PC-3 (cell line): Measurements from ENCODE around the gene ATP1B3. TPM values are rescaled to one million over a fixed set of nuclear protein-coding genes. Genes with fewer than 3 reads are reported as not detected.
"Not testable (repeated sequence)": the region's sequence is repeated elsewhere in the genome, so short reads cannot be mapped to it uniquely, and the experiment has no call there.

Experiments
- ATAC-seq: fragments of 200-7000 bp; cut with Tn5 transposase; 2 replicates; pipeline ENCODE4 v1.9.1; 2020; ENCODE audit warnings: mild to moderate bottlenecking, moderate library complexity
- BruUV-seq: library from RNA; stranded (reverse); fragments of 400-500 nt; replicated peaks from 2 replicates; lab custom pipeline; 2021; lab: Mats Ljungman, UMichigan
- CTCF ChIA-PET: fragments of 300-600 bp; sonication (Branson Sonifier 250); formaldehyde crosslinking; loops from one replicate; lab custom pipeline; 2022; ENCODE audit warnings: antibody characterized with exemption; lab: Charles Lee
- POLR2A ChIA-PET: fragments of 300-600 bp; sonication (Branson Sonifier 250); formaldehyde crosslinking; loops from one replicate; lab custom pipeline; 2022; ENCODE audit warnings: antibody characterized with exemption; ENCODE audit not compliant: unreplicated experiment; lab: Charles Lee
- DNase-seq: peaks from one replicate; pipeline ENCODE4 v3.0.0-alpha.2; 2015
- H2AFZ ChIP-seq: fragments of 300-600 bp; sonication (generic); 2 replicates; pipeline ENCODE4 v1.6.0; 2016; ENCODE audit warnings: antibody characterized with exemption, low read length
- H3F3A ChIP-seq: fragments of 300-600 bp; sonication (generic); one replicate; pipeline ENCODE4 v1.6.0; 2017; ENCODE audit warnings: antibody characterized with exemption, low read length, control low read depth, mild to moderate bottlenecking; ENCODE audit not compliant: unreplicated experiment
- H3K27ac ChIP-seq: fragments of 300-600 bp; sonication (generic); 2 replicates; pipeline ENCODE4 v1.5.1; 2016; ENCODE audit warnings: mild to moderate bottlenecking, low read length
- H3K27me3 ChIP-seq: fragments of 300-600 bp; sonication (generic); 2 replicates; pipeline ENCODE4 v1.6.1; 2016; ENCODE audit warnings: low read length, mixed read lengths
- H3K36me3 ChIP-seq: fragments of 300-600 bp; sonication (generic); 2 replicates; pipeline ENCODE4 v1.6.1; 2016; ENCODE audit warnings: low read depth, mixed run types, low read length, mixed read lengths
- H3K4me1 ChIP-seq: fragments of 300-600 bp; sonication (generic); 2 replicates; pipeline ENCODE4 v1.5.1; 2016; ENCODE audit warnings: low read length; ENCODE audit not compliant: insufficient read depth
- H3K4me2 ChIP-seq: fragments of 300-600 bp; sonication (generic); 2 replicates; pipeline ENCODE4 v1.6.0; 2016; ENCODE audit warnings: low read length
- H3K4me3 ChIP-seq: fragments of 300-600 bp; sonication (generic); 2 replicates; pipeline ENCODE4 v1.5.1; 2016; ENCODE audit warnings: mild to moderate bottlenecking, low read length, mixed read lengths
- H3K79me2 ChIP-seq: fragments of 300-600 bp; sonication (generic); 2 replicates; pipeline ENCODE4 v1.6.1; 2017; ENCODE audit warnings: low read length, mixed read lengths
- H3K9ac ChIP-seq: fragments of 300-600 bp; sonication (generic); 2 replicates; pipeline ENCODE4 v1.6.0; 2016; ENCODE audit warnings: mild to moderate bottlenecking, low read length
- H3K9me2 ChIP-seq: fragments of 300-600 bp; sonication (generic); replicated peaks from 2 replicates; pipeline ENCODE4 v1.6.1; 2016; ENCODE audit warnings: mixed run types, low read length, mixed read lengths
- H3K9me3 ChIP-seq: fragments of 300-600 bp; sonication (generic); 2 replicates; pipeline ENCODE4 v1.6.1; 2016; ENCODE audit warnings: low read length, mixed read lengths
- H4K20me1 ChIP-seq: fragments of 300-600 bp; sonication (generic); 2 replicates; pipeline ENCODE4 v1.6.1; 2016; ENCODE audit warnings: low read length, mixed read lengths
- EZH2 ChIP-seq: fragments of 300-600 bp; sonication (generic); IDR thresholded peaks from one replicate; pipeline ENCODE4 v1.6.1; 2017; ENCODE audit warnings: antibody characterized with exemption, mild to moderate bottlenecking, low read length; ENCODE audit not compliant: unreplicated experiment
- EZH2phosphoT487 ChIP-seq: fragments of 300-600 bp; sonication (generic); IDR thresholded peaks from 2 replicates; pipeline ENCODE4 v1.6.1; 2018; ENCODE audit warnings: mild to moderate bottlenecking, antibody characterized with exemption, low read length, borderline replicate concordance
- intact Hi-C: fragments of 100-400 bp; cut with micrococcal nuclease; formaldehyde crosslinking; loops from 2 replicates; pipeline ENCODE4 v1.9.0; 2023
- total RNA-seq: library from RNA; depleted of rRNA; stranded (reverse); fragments of >200 nt; gene quantifications from 2 replicates; pipeline ENCODE4 v1.2.3, GENCODE V29; 2014; rRNA removed
- TF ChIP-seq, protein P1 (sequence below): fragments of 300-600 bp; sonication (generic); conservative IDR thresholded peaks from 2 replicates; pipeline ENCODE4 v1.5.1; 2017; ENCODE audit warnings: antibody characterized with exemption, low read depth, mild to moderate bottlenecking, low read length

The ATP1B3 gene
- total RNA-seq, 1 experiment from 2014 or later = 20.6 TPM

DNA sequence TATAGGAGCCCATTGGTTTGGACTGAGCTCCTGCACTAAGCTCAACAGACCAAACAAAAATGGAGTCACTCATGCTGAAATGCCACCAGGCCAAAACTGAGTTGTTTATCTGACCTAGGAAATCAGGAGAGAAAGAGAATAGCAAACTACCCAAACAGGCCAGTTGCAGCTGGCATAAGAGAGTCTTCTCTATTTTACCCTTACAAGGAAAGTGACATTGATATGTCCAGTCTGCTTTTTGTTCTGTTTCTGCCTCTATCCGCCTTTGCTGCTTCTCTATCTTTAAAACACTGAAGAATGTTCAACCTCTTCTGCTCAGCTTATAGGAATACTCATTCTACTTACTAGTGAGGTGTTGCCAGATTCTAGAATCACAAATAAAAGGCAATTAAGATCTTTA lies 95.1 kb downstream of the ATP1B3 start:
- Histone ChIP-seq H3K79me2 (no peaks in the 10 kb centered on the region), H3K4me2 (no peak overlapping the region)
- POLR2A ChIA-PET = no interaction called here

DNA sequence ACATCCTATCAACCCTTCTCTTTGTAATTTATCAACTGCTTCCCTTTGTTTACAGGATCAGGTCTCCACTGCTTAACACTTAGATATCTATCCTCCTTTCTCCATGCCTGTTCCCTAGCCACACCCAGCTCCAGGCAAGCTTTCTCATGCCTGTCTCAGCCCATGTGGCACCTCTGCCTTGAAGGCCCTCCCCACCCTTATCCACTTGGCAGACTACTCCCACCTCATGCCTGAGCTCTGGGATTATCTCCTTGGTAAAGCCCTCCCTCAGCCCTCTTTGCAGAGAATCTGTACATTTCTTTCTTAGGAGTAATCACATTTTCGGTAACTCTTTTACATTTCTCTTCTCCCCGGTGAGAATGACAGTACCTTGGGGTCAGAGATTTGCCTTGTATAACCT lies 96.0 kb downstream of the ATP1B3 start:
- ATAC-seq = no peak
- POLR2A ChIA-PET = no interaction called here

More for the DNA sequence above, 95.1 kb downstream of the ATP1B3 start:
- Histone ChIP-seq H3K9me3 (no peaks in the 10 kb centered on the region), H3F3A (no peaks in the 10 kb centered on the region), H3K27ac (no peak overlapping the region), H2AFZ (no peak overlapping the region), H3K4me3 (no peak overlapping the region), H4K20me1 (no peaks in the 10 kb centered on the region), H3K4me1 (no peaks in the 10 kb centered on the region), H3K9ac (no peak overlapping the region), H3K36me3 (no peaks in the 10 kb centered on the region), H3K27me3 (no peaks in the 10 kb centered on the region), H3K9me2 (no peaks in the 10 kb centered on the region)
- no peak for TF ChIP-seq EZH2
- TF ChIP-seq EZH2phosphoT487 = no peak
- TF ChIP-seq, protein P1, sequence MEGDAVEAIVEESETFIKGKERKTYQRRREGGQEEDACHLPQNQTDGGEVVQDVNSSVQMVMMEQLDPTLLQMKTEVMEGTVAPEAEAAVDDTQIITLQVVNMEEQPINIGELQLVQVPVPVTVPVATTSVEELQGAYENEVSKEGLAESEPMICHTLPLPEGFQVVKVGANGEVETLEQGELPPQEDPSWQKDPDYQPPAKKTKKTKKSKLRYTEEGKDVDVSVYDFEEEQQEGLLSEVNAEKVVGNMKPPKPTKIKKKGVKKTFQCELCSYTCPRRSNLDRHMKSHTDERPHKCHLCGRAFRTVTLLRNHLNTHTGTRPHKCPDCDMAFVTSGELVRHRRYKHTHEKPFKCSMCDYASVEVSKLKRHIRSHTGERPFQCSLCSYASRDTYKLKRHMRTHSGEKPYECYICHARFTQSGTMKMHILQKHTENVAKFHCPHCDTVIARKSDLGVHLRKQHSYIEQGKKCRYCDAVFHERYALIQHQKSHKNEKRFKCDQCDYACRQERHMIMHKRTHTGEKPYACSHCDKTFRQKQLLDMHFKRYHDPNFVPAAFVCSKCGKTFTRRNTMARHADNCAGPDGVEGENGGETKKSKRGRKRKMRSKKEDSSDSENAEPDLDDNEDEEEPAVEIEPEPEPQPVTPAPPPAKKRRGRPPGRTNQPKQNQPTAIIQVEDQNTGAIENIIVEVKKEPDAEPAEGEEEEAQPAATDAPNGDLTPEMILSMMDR = no peak
- CTCF ChIA-PET = no interaction called here
- no TSS peak for BruUV-seq
- ATAC-seq (no peak), DNase-seq (no peak)
- intact Hi-C loops = no loop called here

DNA sequence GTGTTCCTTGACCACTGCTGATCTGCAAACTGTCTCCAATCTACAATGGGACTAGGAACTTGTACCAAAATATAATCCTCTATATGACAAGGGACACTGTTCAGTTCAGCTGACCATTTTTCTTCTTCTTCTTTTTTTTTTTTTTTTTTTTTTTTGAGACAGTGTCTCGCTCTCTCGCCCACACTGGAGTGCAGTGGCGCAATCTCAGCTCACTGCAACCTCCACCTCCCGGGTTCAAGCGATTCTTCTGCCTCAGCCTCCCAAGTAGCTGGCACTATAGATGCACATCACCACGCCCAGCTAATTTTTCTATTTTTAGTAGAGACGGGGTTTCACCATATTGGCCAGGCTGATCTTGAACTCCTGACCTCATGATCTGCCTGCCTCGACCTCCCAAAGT lies 98.3 kb downstream of the ATP1B3 start:
- H3F3A ChIP-seq, intact Hi-C loops, H3K9me2 ChIP-seq, H3K36me3 ChIP-seq, BruUV-seq, POLR2A ChIA-PET, ATAC-seq, H3K4me3 ChIP-seq, H3K27ac ChIP-seq, H3K79me2 ChIP-seq, H3K4me2 ChIP-seq, H3K27me3 ChIP-seq, H3K9ac ChIP-seq, H2AFZ ChIP-seq, H4K20me1 ChIP-seq, DNase-seq, CTCF ChIA-PET, H3K9me3 ChIP-seq: not testable (repeated sequence)
- peaks cover 14% of the 10 kb centered on the region for H3K4me1 ChIP-seq

More for the DNA sequence above, 96.0 kb downstream of the ATP1B3 start:
- Histone ChIP-seq H3K9ac (no peak overlapping the region), H3K9me2 (no peaks in the 10 kb centered on the region), H3K9me3 (no peaks in the 10 kb centered on the region), H3K79me2 (no peaks in the 10 kb centered on the region), H3K4me2 (no peak overlapping the region), H3K4me3 (no peak overlapping the region), H3K4me1 (no peaks in the 10 kb centered on the region), H2AFZ (no peak overlapping the region), H3K36me3 (no peaks in the 10 kb centered on the region), H3K27ac (no peak overlapping the region), H3K27me3 (no peaks in the 10 kb centered on the region), H4K20me1 (no peaks in the 10 kb centered on the region), H3F3A (no peaks in the 10 kb centered on the region)
- intact Hi-C loops = no loop called here
- DNase-seq = no peak
- TF ChIP-seq, protein P1 = no peak
- TF ChIP-seq EZH2 (no peak), EZH2phosphoT487 (no peak)
- CTCF ChIA-PET = interaction anchor here (0.7 kb wide), 1 partner anchor 37 kb away, joined by 3 read pairs; no protein-coding TSS in a partner anchor
- no TSS peak for BruUV-seq

Other genes with a start within 250 kb of the ATP1B3 start
- 42.3 and 42.9 TPM in 2 replicates for gene RNF7, start 138.3 kb upstream of the ATP1B3 start, total RNA-seq
- gene GRK7, start 113.2 kb upstream of the ATP1B3 start, total RNA-seq = 0.12 TPM in 1 of 2 replicates, not detected in the other